A673 (cell line): Measurements from ENCODE around the gene RANBP3L. TPM values are rescaled to one million over a fixed set of nuclear protein-coding genes. Genes with fewer than 3 reads are reported as not detected.

Experiments used
- BruUV-seq: library from RNA; stranded (reverse); fragments of 400-500 nt; replicated peaks from 2 replicates; lab custom pipeline; 2021; lab: Mats Ljungman, UMichigan
- CTCF ChIA-PET: fragments of 300-600 bp; sonication (Branson Sonifier 250); formaldehyde crosslinking; loops from one replicate; lab custom pipeline; 2022; ENCODE audit warnings: antibody characterized with exemption; lab: Charles Lee
- POLR2A ChIA-PET: fragments of 300-600 bp; sonication (Branson Sonifier 250); formaldehyde crosslinking; loops from one replicate; lab custom pipeline; 2022; ENCODE audit warnings: antibody characterized with exemption; ENCODE audit not compliant: low non-redundant PET; lab: Charles Lee
- DNase-seq: peaks from one replicate; pipeline ENCODE4 v3.0.0-alpha.2; 2015; ENCODE audit warnings: low spot score
- H3K27ac ChIP-seq: fragments of 200-600 bp; sonication (generic); 2 replicates; pipeline ENCODE4 v1.5.1; 2016; ENCODE audit warnings: mixed run types, low read depth, mild to moderate bottlenecking, mixed read lengths, antibody characterized with exemption, low read length; ENCODE audit not compliant: poor library complexity, severe bottlenecking
- H3K27me3 ChIP-seq: fragments of 200-600 bp; sonication (generic); replicated peaks from 2 replicates; pipeline ENCODE4 v1.6.1; 2017; ENCODE audit warnings: mixed run types, low read depth, mild to moderate bottlenecking, mixed read lengths, antibody characterized with exemption, low read length; ENCODE audit not compliant: insufficient read depth, poor library complexity
- H3K36me3 ChIP-seq: fragments of 200-600 bp; sonication (generic); 2 replicates; pipeline ENCODE4 v1.6.1; 2016; ENCODE audit warnings: mixed run types, mild to moderate bottlenecking, mixed read lengths, antibody characterized with exemption, low read length; ENCODE audit not compliant: insufficient read depth, poor library complexity, severe bottlenecking
- H3K4me1 ChIP-seq: fragments of 200-600 bp; sonication (generic); 2 replicates; pipeline ENCODE4 v1.6.1; 2017; ENCODE audit warnings: mixed run types, mild to moderate bottlenecking, mixed read lengths, antibody characterized with exemption, low read length; ENCODE audit not compliant: insufficient read depth, poor library complexity, severe bottlenecking
- H3K4me3 ChIP-seq: fragments of 200-600 bp; sonication (generic); 2 replicates; pipeline ENCODE4 v1.5.1; 2016; ENCODE audit warnings: low read depth, mixed run types, mild to moderate bottlenecking, mixed read lengths, low read length; ENCODE audit not compliant: poor library complexity, severe bottlenecking
- H3K9me3 ChIP-seq: fragments of 200-600 bp; sonication (generic); 2 replicates; pipeline ENCODE4 v1.6.1; 2016; ENCODE audit warnings: mixed run types, low read depth, mild to moderate bottlenecking, mixed read lengths, antibody characterized with exemption, low read length; ENCODE audit not compliant: poor library complexity, severe bottlenecking
- EZH2 ChIP-seq: fragments of 200-600 bp; sonication (generic); IDR thresholded peaks from 2 replicates; pipeline ENCODE4 v1.6.1; 2017; ENCODE audit warnings: borderline replicate concordance, low read depth, mild to moderate bottlenecking, mixed read lengths, antibody characterized with exemption, low read length; ENCODE audit not compliant: poor library complexity, severe bottlenecking
- intact Hi-C: fragments of 100-400 bp; cut with micrococcal nuclease; formaldehyde crosslinking; loops from one replicate; pipeline ENCODE4 v1.10.0; 2022; ENCODE audit not compliant: unreplicated experiment
- total RNA-seq: library from RNA; stranded (reverse); gene quantifications from 2 replicates; pipeline ENCODE4 v1.2.3, GENCODE V29; 2021
- TF ChIP-seq, protein P1 (sequence below): fragments of 300-800, 200-600 bp; sonication (generic); conservative IDR thresholded peaks from 2 replicates; pipeline ENCODE4 v1.5.1; 2017; ENCODE audit warnings: low read depth, mild to moderate bottlenecking, antibody characterized with exemption, low read length, moderate library complexity, mixed read lengths

The RANBP3L gene
- total RNA-seq, 1 experiment from 2014 or later = not detected

DNA sequence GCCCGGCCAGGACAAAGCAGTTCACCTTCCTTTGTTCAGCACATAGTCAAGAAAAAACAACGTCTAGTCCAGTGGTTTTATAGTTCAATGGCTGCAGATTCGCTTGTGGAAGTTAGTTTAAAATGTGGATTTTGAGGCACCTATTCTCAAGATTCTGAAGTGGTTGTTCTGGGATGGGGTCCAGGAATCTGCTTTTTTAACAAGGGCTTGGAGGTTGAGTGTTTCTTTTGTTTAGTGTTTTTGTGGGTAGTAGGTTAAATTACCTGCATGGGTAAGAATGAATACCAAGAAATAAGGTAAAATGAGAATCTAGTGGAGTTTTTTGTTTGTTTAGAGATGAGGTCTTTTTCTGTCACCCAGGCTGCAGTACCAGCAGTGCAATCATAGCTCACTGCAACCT is 31.5 kb downstream of the RANBP3L start:
- Histone ChIP-seq H3K27me3 (no peaks in the 10 kb centered on the region), H3K36me3 (no peaks in the 10 kb centered on the region), H3K9me3 (no peaks in the 10 kb centered on the region), H3K4me3 (no peak overlapping the region), H3K4me1 (peaks cover 15% of the 10 kb centered on the region), H3K27ac (no peak overlapping the region)
- TF ChIP-seq, protein P1, sequence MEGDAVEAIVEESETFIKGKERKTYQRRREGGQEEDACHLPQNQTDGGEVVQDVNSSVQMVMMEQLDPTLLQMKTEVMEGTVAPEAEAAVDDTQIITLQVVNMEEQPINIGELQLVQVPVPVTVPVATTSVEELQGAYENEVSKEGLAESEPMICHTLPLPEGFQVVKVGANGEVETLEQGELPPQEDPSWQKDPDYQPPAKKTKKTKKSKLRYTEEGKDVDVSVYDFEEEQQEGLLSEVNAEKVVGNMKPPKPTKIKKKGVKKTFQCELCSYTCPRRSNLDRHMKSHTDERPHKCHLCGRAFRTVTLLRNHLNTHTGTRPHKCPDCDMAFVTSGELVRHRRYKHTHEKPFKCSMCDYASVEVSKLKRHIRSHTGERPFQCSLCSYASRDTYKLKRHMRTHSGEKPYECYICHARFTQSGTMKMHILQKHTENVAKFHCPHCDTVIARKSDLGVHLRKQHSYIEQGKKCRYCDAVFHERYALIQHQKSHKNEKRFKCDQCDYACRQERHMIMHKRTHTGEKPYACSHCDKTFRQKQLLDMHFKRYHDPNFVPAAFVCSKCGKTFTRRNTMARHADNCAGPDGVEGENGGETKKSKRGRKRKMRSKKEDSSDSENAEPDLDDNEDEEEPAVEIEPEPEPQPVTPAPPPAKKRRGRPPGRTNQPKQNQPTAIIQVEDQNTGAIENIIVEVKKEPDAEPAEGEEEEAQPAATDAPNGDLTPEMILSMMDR = no peak
- TF ChIP-seq EZH2 = no peak
- ChIA-PET POLR2A (no interaction called here), CTCF (interaction anchor here (0.6 kb wide), 1 partner anchor 132 kb away, joined by 3 read pairs; no protein-coding TSS in a partner anchor)
- BruUV-seq = no TSS peak
- DNase-seq = no peak
- intact Hi-C loops = no loop called here

DNA sequence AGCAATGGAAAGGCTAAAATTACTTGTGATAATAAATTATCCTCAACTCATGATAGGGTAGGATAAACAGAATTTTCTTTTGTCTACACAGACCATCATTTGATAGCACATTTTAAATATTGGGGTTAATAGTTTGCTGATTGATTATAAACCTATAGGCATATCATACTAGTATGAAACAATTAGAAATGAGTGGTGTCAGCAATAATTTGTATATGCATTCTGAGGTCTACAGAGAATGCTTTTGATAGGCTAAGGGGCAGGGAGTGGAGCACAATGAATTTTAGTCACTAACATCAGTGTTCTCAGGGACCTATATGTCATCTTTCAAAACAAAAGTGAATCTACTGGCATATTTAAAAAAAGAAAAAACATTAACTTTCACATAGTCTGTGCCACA is 32.2 kb downstream of the RANBP3L start:
- DNase-seq = no peak
- ChIA-PET CTCF (no interaction called here), POLR2A (no interaction called here)
- intact Hi-C loops = loop anchor here (5.0 to 10.0 kb wide), 2 partner anchors 235 to 423 kb away; no protein-coding TSS in a partner anchor
- no TSS peak for BruUV-seq
- no peak overlapping the region for H3K27ac ChIP-seq
- no peaks in the 10 kb centered on the region for H3K9me3 ChIP-seq
- no peaks in the 10 kb centered on the region for H3K36me3 ChIP-seq
- no peak overlapping the region for H3K4me3 ChIP-seq
- H3K4me1 ChIP-seq = peaks cover 8% of the 10 kb centered on the region
- no peak for TF ChIP-seq EZH2
- TF ChIP-seq, protein P1 = no peak
- no peaks in the 10 kb centered on the region for H3K27me3 ChIP-seq

DNA sequence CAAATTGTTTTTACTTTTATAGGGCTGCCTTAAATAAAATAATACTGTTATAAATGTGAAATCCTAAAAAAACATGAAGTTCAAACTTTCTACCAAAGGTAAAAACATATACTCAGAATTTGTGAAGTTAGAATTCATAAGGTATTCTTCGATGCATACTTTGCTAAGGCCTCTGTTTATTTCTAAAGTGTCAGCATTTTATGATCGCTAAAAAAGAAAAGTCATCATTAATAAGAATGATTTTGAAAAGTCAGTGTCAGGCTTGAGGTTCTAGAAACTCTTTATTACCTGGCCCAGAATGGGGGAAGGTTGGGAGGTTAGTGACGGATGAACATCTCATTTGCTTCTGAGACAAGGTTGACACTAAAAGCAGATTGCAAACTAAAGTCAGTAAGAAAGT is 33.8 kb downstream of the RANBP3L start:
- no peaks in the 10 kb centered on the region for H3K36me3 ChIP-seq
- no peak overlapping the region for H3K27ac ChIP-seq
- BruUV-seq = no TSS peak
- no peaks in the 10 kb centered on the region for H3K4me1 ChIP-seq
- ChIA-PET CTCF (no interaction called here), POLR2A (interaction anchor here (0.7 kb wide), 1 partner anchor 31 kb away, joined by 12 read pairs; no protein-coding TSS in a partner anchor)
- DNase-seq = no peak
- no peaks in the 10 kb centered on the region for H3K27me3 ChIP-seq
- intact Hi-C loops = loop anchor here (5.0 to 10.0 kb wide), 2 partner anchors 237 to 424 kb away; no protein-coding TSS in a partner anchor
- no peak overlapping the region for H3K4me3 ChIP-seq
- no peak for TF ChIP-seq EZH2
- TF ChIP-seq, protein P1 = no peak
- H3K9me3 ChIP-seq = no peaks in the 10 kb centered on the region
